Epithelial cell of esophagus (primary cell): ENCODE measurements around the gene ITPA.
A peak's percentile ranks its signal among the peaks of the same experiment; 100 is the strongest.
"Not testable (repeated sequence)": the region's sequence is repeated elsewhere in the genome, so short reads cannot be mapped to it uniquely, and the experiment has no call there.

ENCODE experiments used
- DNase-seq: peaks from one replicate; pipeline ENCODE4 v3.0.0; 2010; ENCODE audit warnings: low read depth
- H3K4me3 ChIP-seq: 2 replicates; pipeline ENCODE4 v1.5.1; 2011; ENCODE audit warnings: mild to moderate bottlenecking, low read length, control low read depth
- CTCF ChIP-seq: IDR thresholded peaks from 2 replicates; pipeline ENCODE4 v1.5.1; 2011; ENCODE audit warnings: low read depth, mild to moderate bottlenecking, low read length, control low read depth, inconsistent platforms; ENCODE audit not compliant: insufficient read depth; ENCODE audit errors: missing control alignments

Gene ITPA

GRCh38 chr20:3174442-3175261, 34.6 kb upstream of the ITPA start:
- H3K4me3 ChIP-seq: peak overlapping the region; percentile 86
- peak; percentile 56 for DNase-seq
- no peak for TF ChIP-seq CTCF

GRCh38 chr20:3175270-3175669, 34.0 kb upstream of the ITPA start:
- DNase-seq: no peak
- TF ChIP-seq CTCF: no peak
- no peak overlapping the region for H3K4me3 ChIP-seq

- no peak for DNase-seq
- TF ChIP-seq CTCF: no peak
- no peak overlapping the region for H3K4me3 ChIP-seq
Observed at GRCh38 chr20:3177746-3178485, 31.4 kb upstream of the ITPA start.

- no peak overlapping the region for H3K4me3 ChIP-seq
- no peak for TF ChIP-seq CTCF
- no peak for DNase-seq
Observed at GRCh38 chr20:3180319-3180718, 29.0 kb upstream of the ITPA start.

- no peak for TF ChIP-seq CTCF
- no peak overlapping the region for H3K4me3 ChIP-seq
- DNase-seq: no peak
Observed at GRCh38 chr20:3181270-3181669, 28.0 kb upstream of the ITPA start.

GRCh38 chr20:3182429-3182828, 26.9 kb upstream of the ITPA start:
- not testable (repeated sequence) for DNase-seq, H3K4me3 ChIP-seq

GRCh38 chr20:3183896-3184612, 25.2 kb upstream of the ITPA start:
- TF ChIP-seq CTCF: no peak
- no peak overlapping the region for H3K4me3 ChIP-seq
- DNase-seq: peak; percentile 32

- not testable (repeated sequence) for DNase-seq, H3K4me3 ChIP-seq
Observed at GRCh38 chr20:3187861-3188260, 21.4 kb upstream of the ITPA start.
